K562 (cell line): ENCODE data around the gene NBEAL1. TPM values are rescaled to one million over a fixed set of nuclear protein-coding genes. Genes with fewer than 3 reads are reported as not detected.
A peak's percentile ranks its signal among the peaks of the same experiment; 100 is the strongest.

Source experiments
- ASH1L ChIP-seq: fragments of 450-650 bp; IDR thresholded peaks from 2 replicates; pipeline ENCODE4 v1.6.1; 2018; ENCODE audit warnings: borderline replicate concordance, mild to moderate bottlenecking, low read depth; ENCODE audit not compliant: partially characterized antibody
- CCNT2 ChIP-seq: IDR thresholded peaks from 2 replicates; pipeline ENCODE4 v1.6.1; 2011; ENCODE audit warnings: borderline replicate concordance, low read depth, mild to moderate bottlenecking, moderate library complexity, mixed read lengths, low read length; ENCODE audit not compliant: insufficient read length; ENCODE audit errors: extremely low read depth
- CREBBP ChIP-seq: IDR thresholded peaks from one replicate; pipeline ENCODE4 v1.6.1; 2012; ENCODE audit warnings: low read depth, mild to moderate bottlenecking, control low read depth, inconsistent platforms, low read length
- DMBX1 ChIP-seq: fragments of 250-450 bp; sonication (Bioruptor Pico); IDR thresholded peaks from 2 replicates; pipeline ENCODE4 v1.8.0; 2022; ENCODE audit warnings: inconsistent platforms, mild to moderate bottlenecking, moderate library complexity, borderline replicate concordance
- EZH2 ChIP-seq: IDR thresholded peaks from 2 replicates; pipeline ENCODE4 v1.6.1; 2012; ENCODE audit warnings: low read depth, mild to moderate bottlenecking, inconsistent platforms, low read length, borderline replicate concordance
- HNRNPH1 ChIP-seq: fragments of 200-400 bp; formaldehyde crosslinking; optimal IDR thresholded peaks from 2 replicates; pipeline ENCODE3; 2017; ENCODE audit warnings: low read depth, mild to moderate bottlenecking, low read length, moderate library complexity
- KLF16 ChIP-seq: IDR thresholded peaks from 2 replicates; pipeline ENCODE4 v1.6.1; 2016; ENCODE audit warnings: antibody characterized with exemption
- L3MBTL2 ChIP-seq: fragments of 450-650 bp; IDR thresholded peaks from 2 replicates; pipeline ENCODE4 v1.6.1; 2016; ENCODE audit warnings: mild to moderate bottlenecking, moderate library complexity
- MTA1 ChIP-seq: fragments of 450-650 bp; IDR thresholded peaks from 2 replicates; pipeline ENCODE4 v1.6.1; 2017; ENCODE audit warnings: borderline replicate concordance
- NR1H2 ChIP-seq: sonication (generic); formaldehyde crosslinking; IDR thresholded peaks from 2 replicates; pipeline ENCODE4 v1.4.0; 2020; ENCODE audit warnings: mild to moderate bottlenecking, missing genetic modification reagents
- NR2C2 ChIP-seq, 2 experiments: fragments of 200-800 bp in 1 of 2; sonication (Bioruptor generic) in 1 of 2; sonication (generic) in 1 of 2; formaldehyde crosslinking in 1 of 2; IDR thresholded peaks; 2 replicates each; pipeline versions ENCODE4 v1.6.1 to v1.8.0; 2016 to 2022; ENCODE audit warnings: mild to moderate bottlenecking in 1 of 2, missing compliant biosample characterization in 1 of 2, missing genetic modification characterization in 1 of 2, missing genetic modification reagents in 1 of 2
- TAF15 ChIP-seq: fragments of 200-400 bp; formaldehyde crosslinking; IDR thresholded peaks from 2 replicates; pipeline ENCODE4 v1.6.1; 2017; ENCODE audit warnings: mild to moderate bottlenecking, low read depth, low read length, moderate library complexity
- TAL1 ChIP-seq: fragments of 450-650 bp; IDR thresholded peaks from 2 replicates; pipeline ENCODE4 v1.6.1; 2016; ENCODE audit warnings: mild to moderate bottlenecking
- TEAD1 ChIP-seq, 2 experiments: fragments of 450-650 bp in 1 of 2; sonication (generic) in 1 of 2; formaldehyde crosslinking; IDR thresholded peaks; 2 replicates each; pipeline versions ENCODE4 v1.4.0 to v1.8.0; 2020 to 2022; ENCODE audit warnings: mild to moderate bottlenecking in 2 of 2, missing genetic modification reagents in 1 of 2
- TGIF2 ChIP-seq: sonication (generic); formaldehyde crosslinking; IDR thresholded peaks from 2 replicates; pipeline ENCODE4 v1.8.1; 2022; ENCODE audit warnings: mild to moderate bottlenecking, missing genetic modification reagents, moderate library complexity
- U2AF2 ChIP-seq: fragments of 200-400 bp; formaldehyde crosslinking; optimal IDR thresholded peaks from 2 replicates; pipeline ENCODE3; 2017; ENCODE audit warnings: low read depth, mild to moderate bottlenecking, low read length
- XRCC3 ChIP-seq: fragments of 450-650 bp; IDR thresholded peaks from 2 replicates; pipeline ENCODE4 v1.6.1; 2017; ENCODE audit warnings: mild to moderate bottlenecking, moderate library complexity
- ZFP30 ChIP-seq: fragments of 250-450 bp; sonication (Bioruptor Pico); IDR thresholded peaks from 2 replicates; pipeline ENCODE4 v1.8.0; 2022; ENCODE audit warnings: moderate library complexity, mild to moderate bottlenecking, inconsistent platforms, borderline replicate concordance
- ZZZ3 ChIP-seq: fragments of 450-650 bp; IDR thresholded peaks from 2 replicates; pipeline ENCODE4 v1.6.1; 2016; ENCODE audit warnings: antibody characterized with exemption, mild to moderate bottlenecking, moderate library complexity
- polyA plus RNA-seq, 8 experiments: library from polyadenylated mRNA; depleted of rRNA in 4 of 8; stranded (reverse) in 5 of 8; unstranded in 3 of 8; fragments of >200 nt; fragmentation: Nextera tagmentation in 2 of 8; fragmentation: Illumina TruSeq in 1 of 8; extraction: Ambion mirVana in 2 of 8; extraction: Trizol in 1 of 8; gene quantifications; 2 replicates each; pipeline versions ENCODE4 v1.2.1 to v1.2.3, GENCODE V29; 2011 to 2014; ENCODE audit warnings: inconsistent platforms in 1 of 8, missing spikeins in 1 of 8
- total RNA-seq, 7 experiments: library from RNA; depleted of rRNA in 6 of 7; stranded (reverse); fragments of >200 nt in 6 of 7; fragmentation: Illumina TruSeq in 2 of 7; extraction: Trizol in 2 of 7; gene quantifications; 2 replicates each; pipeline versions ENCODE4 v1.2.1 to v1.2.3, GENCODE V29; 2011 to 2021; ENCODE audit warnings: low replicate concordance in 1 of 7
- TF ChIP-seq, protein P1 (sequence below): IDR thresholded peaks from 2 replicates; pipeline ENCODE4 v1.6.1; 2011; ENCODE audit not compliant: insufficient read length; ENCODE audit errors: extremely low read depth
- TF ChIP-seq, protein P2 (sequence below): IDR thresholded peaks from 2 replicates; pipeline ENCODE4 v1.6.1; 2012; ENCODE audit warnings: low read depth, low read length, improper control_type of control experiment, borderline replicate concordance
- TF ChIP-seq, protein P3 (sequence below): fragments of 250-450 bp; sonication (Bioruptor Pico); IDR thresholded peaks from 2 replicates; pipeline ENCODE4 v1.8.0; 2022; ENCODE audit warnings: moderate library complexity, mild to moderate bottlenecking, inconsistent platforms
- TF ChIP-seq, protein P4 (sequence below): fragments of 250-450 bp; sonication (Bioruptor Pico); IDR thresholded peaks from 2 replicates; pipeline ENCODE4 v1.8.0; 2022; ENCODE audit warnings: moderate library complexity, mild to moderate bottlenecking, inconsistent platforms

The NBEAL1 gene
- total and polyA plus RNA-seq, 9 of the 15 experiments (the other 6 are each of a cell fraction or from before 2014, with no cell fraction given) = 2.1 to 13.5 (median 7.3) TPM

- TF ChIP-seq DMBX1 (CRISPR knock-in tag) = peak; percentile 77
- TF ChIP-seq HNRNPH1 = no peak
- no peak for TF ChIP-seq ZZZ3
- TF ChIP-seq NR2C2 (CRISPR knock-in tag; IDR thresholded peaks at IDR 0.05) = no peak
- TF ChIP-seq NR2C2 (tag; IDR thresholded peaks at IDR 0.05) = no peak
- no peak for TF ChIP-seq KLF16
- TF ChIP-seq, protein P1, sequence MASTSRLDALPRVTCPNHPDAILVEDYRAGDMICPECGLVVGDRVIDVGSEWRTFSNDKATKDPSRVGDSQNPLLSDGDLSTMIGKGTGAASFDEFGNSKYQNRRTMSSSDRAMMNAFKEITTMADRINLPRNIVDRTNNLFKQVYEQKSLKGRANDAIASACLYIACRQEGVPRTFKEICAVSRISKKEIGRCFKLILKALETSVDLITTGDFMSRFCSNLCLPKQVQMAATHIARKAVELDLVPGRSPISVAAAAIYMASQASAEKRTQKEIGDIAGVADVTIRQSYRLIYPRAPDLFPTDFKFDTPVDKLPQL = no peak
- no peak for TF ChIP-seq ASH1L
- no peak for TF ChIP-seq TAL1
- TF ChIP-seq L3MBTL2 = peak; percentile 85
- TF ChIP-seq ZFP30 (CRISPR knock-in tag) = no peak
- TF ChIP-seq, protein P2, sequence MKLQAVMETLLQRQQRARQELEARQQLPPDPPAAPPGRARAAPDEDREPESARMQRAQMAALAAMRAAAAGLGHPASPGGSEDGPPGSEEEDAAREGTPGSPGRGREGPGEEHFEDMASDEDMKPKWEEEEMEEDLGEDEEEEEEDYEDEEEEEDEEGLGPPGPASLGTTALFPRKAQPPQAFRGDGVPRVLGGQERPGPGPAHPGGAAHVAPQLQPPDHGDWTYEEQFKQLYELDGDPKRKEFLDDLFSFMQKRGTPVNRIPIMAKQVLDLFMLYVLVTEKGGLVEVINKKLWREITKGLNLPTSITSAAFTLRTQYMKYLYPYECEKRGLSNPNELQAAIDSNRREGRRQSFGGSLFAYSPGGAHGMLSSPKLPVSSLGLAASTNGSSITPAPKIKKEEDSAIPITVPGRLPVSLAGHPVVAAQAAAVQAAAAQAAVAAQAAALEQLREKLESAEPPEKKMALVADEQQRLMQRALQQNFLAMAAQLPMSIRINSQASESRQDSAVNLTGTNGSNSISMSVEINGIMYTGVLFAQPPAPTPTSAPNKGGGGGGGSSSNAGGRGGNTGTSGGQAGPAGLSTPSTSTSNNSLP = no peak
- TF ChIP-seq, protein P3, sequence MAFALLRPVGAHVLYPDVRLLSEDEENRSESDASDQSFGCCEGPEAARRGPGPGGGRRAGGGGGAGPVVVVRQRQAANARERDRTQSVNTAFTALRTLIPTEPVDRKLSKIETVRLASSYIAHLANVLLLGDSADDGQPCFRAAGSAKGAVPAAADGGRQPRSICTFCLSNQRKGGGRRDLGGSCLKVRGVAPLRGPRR (CRISPR knock-in tag) = peak; percentile 67; the same call in 1 of the 2 replicates
- TF ChIP-seq, protein P4, sequence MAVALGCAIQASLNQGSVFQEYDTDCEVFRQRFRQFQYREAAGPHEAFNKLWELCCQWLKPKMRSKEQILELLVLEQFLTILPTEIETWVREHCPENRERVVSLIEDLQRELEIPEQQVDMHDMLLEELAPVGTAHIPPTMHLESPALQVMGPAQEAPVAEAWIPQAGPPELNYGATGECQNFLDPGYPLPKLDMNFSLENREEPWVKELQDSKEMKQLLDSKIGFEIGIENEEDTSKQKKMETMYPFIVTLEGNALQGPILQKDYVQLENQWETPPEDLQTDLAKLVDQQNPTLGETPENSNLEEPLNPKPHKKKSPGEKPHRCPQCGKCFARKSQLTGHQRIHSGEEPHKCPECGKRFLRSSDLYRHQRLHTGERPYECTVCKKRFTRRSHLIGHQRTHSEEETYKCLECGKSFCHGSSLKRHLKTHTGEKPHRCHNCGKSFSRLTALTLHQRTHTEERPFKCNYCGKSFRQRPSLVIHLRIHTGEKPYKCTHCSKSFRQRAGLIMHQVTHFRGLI = no peak
- TF ChIP-seq CCNT2 = no peak
- TF ChIP-seq CREBBP = no peak
- TF ChIP-seq U2AF2 = no peak
- TF ChIP-seq MTA1 = no peak
- peak in 1 of 2 experiments; percentile 51; a peak in 1 of 4 replicates for TF ChIP-seq TEAD1 (CRISPR knock-in tag; IDR thresholded peaks at IDR 0.05)
- TF ChIP-seq TGIF2 (CRISPR knock-in tag) = no peak
- no peak for TF ChIP-seq TAF15
- no peak for TF ChIP-seq XRCC3
- TF ChIP-seq EZH2 = no peak
- TF ChIP-seq NR1H2 (CRISPR knock-in tag) = no peak
These were observed 48.7 kb upstream of the NBEAL1 start (continued) for GRCh38 chr2:202965810-202966460.
